Measurements from ENCODE around the gene PCED1B.

PCED1B gene, protein sequence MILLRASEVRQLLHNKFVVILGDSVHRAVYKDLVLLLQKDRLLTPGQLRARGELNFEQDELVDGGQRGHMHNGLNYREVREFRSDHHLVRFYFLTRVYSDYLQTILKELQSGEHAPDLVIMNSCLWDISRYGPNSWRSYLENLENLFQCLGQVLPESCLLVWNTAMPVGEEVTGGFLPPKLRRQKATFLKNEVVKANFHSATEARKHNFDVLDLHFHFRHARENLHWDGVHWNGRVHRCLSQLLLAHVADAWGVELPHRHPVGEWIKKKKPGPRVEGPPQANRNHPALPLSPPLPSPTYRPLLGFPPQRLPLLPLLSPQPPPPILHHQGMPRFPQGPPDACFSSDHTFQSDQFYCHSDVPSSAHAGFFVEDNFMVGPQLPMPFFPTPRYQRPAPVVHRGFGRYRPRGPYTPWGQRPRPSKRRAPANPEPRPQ

DNA sequence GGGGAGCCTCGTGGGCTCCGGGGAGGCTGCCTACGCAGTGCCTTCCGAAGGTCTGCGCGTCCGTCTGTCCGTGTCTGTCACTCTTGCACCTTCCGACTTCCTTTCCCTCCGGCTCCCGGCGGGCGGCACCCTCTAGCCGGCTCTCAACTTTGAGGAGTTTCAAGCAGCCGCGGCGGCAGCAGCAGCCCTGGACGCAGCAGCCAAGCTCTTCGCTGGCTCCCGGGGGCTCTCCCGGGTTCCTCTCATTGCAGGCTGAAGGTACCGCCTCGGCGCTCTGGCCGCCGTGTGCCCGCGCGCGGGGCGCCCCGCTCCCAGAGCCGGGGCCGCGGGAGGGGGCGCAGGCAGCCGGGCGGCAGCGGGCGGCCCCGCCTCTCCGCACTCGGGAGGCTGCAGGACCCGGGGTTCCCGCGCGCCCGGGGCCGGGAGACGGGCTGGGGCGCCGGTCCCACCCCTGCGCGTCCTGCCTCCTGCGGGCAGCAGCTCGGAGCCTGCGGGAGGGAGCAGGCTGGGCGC is at the start of gene PCED1B, which contains the start of gene AMIGO2:
TSS of gene PCED1B (plus strand) at position 154 of the 513 bp plus-strand sequence. CDS start 155,443 bp downstream, outside the sequence.
TSS of gene AMIGO2 (minus strand) at position 492 of the 513 bp plus-strand sequence. CDS start 957 bp downstream, outside the sequence.
- H2AFZ ChIP-seq (ENCODE audit: low read depth, low read length, severe bottlenecking), result peak within 1 kb of the TSS; percentile 80
- peaks cover 19% of the 10 kb centered on the region for H3F3A ChIP-seq (ENCODE audit: insufficient read depth)
- H4K20me1 ChIP-seq (ENCODE audit: low read depth, low read length), result no peaks in the 10 kb centered on the region
- H3K9ac ChIP-seq (ENCODE audit: low read length), result peak within 1 kb of the TSS; percentile 52
- H3K27me3 ChIP-seq (ENCODE audit: low read length), result no peaks in the 10 kb centered on the region
- H3K9me3 ChIP-seq (ENCODE audit: insufficient read depth, low read length), result no peaks in the 10 kb centered on the region
- no peaks in the 10 kb centered on the region for H3K36me3 ChIP-seq (ENCODE audit: low read length)
- H3K4me3 ChIP-seq (ENCODE audit: insufficient read depth, low read length, poor library complexity, severe bottlenecking), result peak within 1 kb of the TSS; percentile 54
- H3K27ac ChIP-seq (ENCODE audit: low read depth, low read length), result peak within 1 kb of the TSS; percentile 25; the same call in 1 of the 2 replicates
- no peaks in the 10 kb centered on the region for H3K79me2 ChIP-seq (ENCODE audit: insufficient read depth, low read length)
- H3K9me2 ChIP-seq (replicated peaks; ENCODE audit: insufficient read depth, low read length), result no peaks in the 10 kb centered on the region
- H3K4me2 ChIP-seq (ENCODE audit: low read depth, low read length, poor library complexity, severe bottlenecking), result peak within 1 kb of the TSS; percentile 96
- TF ChIP-seq, protein P1, sequence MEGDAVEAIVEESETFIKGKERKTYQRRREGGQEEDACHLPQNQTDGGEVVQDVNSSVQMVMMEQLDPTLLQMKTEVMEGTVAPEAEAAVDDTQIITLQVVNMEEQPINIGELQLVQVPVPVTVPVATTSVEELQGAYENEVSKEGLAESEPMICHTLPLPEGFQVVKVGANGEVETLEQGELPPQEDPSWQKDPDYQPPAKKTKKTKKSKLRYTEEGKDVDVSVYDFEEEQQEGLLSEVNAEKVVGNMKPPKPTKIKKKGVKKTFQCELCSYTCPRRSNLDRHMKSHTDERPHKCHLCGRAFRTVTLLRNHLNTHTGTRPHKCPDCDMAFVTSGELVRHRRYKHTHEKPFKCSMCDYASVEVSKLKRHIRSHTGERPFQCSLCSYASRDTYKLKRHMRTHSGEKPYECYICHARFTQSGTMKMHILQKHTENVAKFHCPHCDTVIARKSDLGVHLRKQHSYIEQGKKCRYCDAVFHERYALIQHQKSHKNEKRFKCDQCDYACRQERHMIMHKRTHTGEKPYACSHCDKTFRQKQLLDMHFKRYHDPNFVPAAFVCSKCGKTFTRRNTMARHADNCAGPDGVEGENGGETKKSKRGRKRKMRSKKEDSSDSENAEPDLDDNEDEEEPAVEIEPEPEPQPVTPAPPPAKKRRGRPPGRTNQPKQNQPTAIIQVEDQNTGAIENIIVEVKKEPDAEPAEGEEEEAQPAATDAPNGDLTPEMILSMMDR (IDR thresholded peaks at IDR 0.05; ENCODE audit: insufficient read depth, low read length, poor library complexity, severe bottlenecking), result peak; percentile 10
- no peak for TF ChIP-seq EZH2phosphoT487 (conservative IDR thresholded peaks at IDR 0.05; ENCODE audit: low read length)

DNA sequence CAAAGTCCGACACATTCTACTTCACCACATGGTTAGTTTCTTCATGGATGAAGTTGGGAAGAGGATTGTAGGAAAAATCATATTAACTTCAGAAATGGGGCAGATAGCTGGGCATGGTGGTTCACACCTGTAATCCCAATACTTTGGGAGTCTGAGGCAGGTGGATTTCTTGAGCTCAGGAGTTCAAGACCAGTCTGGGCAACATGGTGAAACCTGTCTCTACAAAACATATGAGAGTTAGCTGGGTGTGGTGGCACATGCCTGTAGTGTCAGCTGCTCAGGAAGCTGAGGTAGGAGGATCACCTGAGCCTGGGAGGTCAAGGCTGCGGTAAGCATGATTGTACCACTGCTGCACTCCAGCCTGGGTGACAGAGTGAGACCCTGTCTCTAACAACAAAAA is 49.5 kb upstream of the PCED1B start:
- TF ChIP-seq, protein P1 (IDR thresholded peaks at IDR 0.05; ENCODE audit: insufficient read depth, low read length, poor library complexity, severe bottlenecking), result no peak
- no peak for TF ChIP-seq EZH2phosphoT487 (conservative IDR thresholded peaks at IDR 0.05; ENCODE audit: low read length)
- Histone ChIP-seq H3K79me2 (ENCODE audit: insufficient read depth, low read length) (no peaks in the 10 kb centered on the region), H3K4me2 (ENCODE audit: low read depth, low read length, poor library complexity, severe bottlenecking) (no peak overlapping the region), H3K9ac (ENCODE audit: low read length) (no peak overlapping the region), H2AFZ (ENCODE audit: low read depth, low read length, severe bottlenecking) (no peak overlapping the region), H3K36me3 (ENCODE audit: low read length) (no peaks in the 10 kb centered on the region), H3K9me2 (replicated peaks; ENCODE audit: insufficient read depth, low read length) (no peaks in the 10 kb centered on the region), H3K27ac (ENCODE audit: low read depth, low read length) (no peak overlapping the region), H3F3A (ENCODE audit: insufficient read depth) (no peaks in the 10 kb centered on the region), H3K9me3 (ENCODE audit: insufficient read depth, low read length) (no peaks in the 10 kb centered on the region), H3K27me3 (ENCODE audit: low read length) (no peaks in the 10 kb centered on the region), H4K20me1 (ENCODE audit: low read depth, low read length) (no peaks in the 10 kb centered on the region), H3K4me3 (ENCODE audit: insufficient read depth, low read length, poor library complexity, severe bottlenecking) (no peak overlapping the region)

DNA sequence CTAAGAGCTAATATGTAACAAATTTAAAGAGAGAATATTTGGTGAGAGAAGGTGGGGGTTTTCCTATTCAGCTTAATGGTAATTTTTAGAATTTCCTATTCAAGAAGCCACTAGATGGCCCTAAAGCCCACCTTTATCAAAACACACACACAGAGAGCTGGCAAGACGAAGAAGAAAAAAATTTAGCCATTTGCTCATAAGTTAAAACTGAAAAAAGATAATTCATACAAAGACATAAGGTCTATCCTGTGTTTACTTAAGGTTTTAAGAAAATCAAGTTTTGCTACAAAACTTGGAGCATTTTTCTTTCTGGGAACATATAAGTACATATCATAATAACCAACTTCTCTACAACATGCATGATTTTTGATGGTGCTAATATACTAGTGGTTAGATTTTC is 46.8 kb upstream of the PCED1B start:
- Histone ChIP-seq H3K36me3 (ENCODE audit: low read length) (no peaks in the 10 kb centered on the region), H4K20me1 (ENCODE audit: low read depth, low read length) (no peaks in the 10 kb centered on the region), H3K27me3 (ENCODE audit: low read length) (no peaks in the 10 kb centered on the region), H3K4me3 (ENCODE audit: insufficient read depth, low read length, poor library complexity, severe bottlenecking) (no peak overlapping the region), H3F3A (ENCODE audit: insufficient read depth) (no peaks in the 10 kb centered on the region), H2AFZ (ENCODE audit: low read depth, low read length, severe bottlenecking) (peak overlapping the region; percentile 15), H3K9ac (ENCODE audit: low read length) (no peak overlapping the region), H3K9me3 (ENCODE audit: insufficient read depth, low read length) (no peaks in the 10 kb centered on the region), H3K9me2 (replicated peaks; ENCODE audit: insufficient read depth, low read length) (no peaks in the 10 kb centered on the region), H3K79me2 (ENCODE audit: insufficient read depth, low read length) (no peaks in the 10 kb centered on the region), H3K27ac (ENCODE audit: low read depth, low read length) (no peak overlapping the region), H3K4me2 (ENCODE audit: low read depth, low read length, poor library complexity, severe bottlenecking) (no peak overlapping the region)
- TF ChIP-seq, protein P1 (IDR thresholded peaks at IDR 0.05; ENCODE audit: insufficient read depth, low read length, poor library complexity, severe bottlenecking), result peak; percentile 13
- TF ChIP-seq EZH2phosphoT487 (conservative IDR thresholded peaks at IDR 0.05; ENCODE audit: low read length), result no peak
